Activated T-helper 2 cell treated with anti-CD3 and anti-CD28 coated beads, Interferon-gamma antibody, Interleukin-2, Interleukin-4, amounts not matched to agents 10 μg/mL and 5 μg/mL and 100 μg/mL, durations not matched to agents 14 hours and 24 hours and 36 hours (primary cell): Measurements from ENCODE around the gene DNAI1. TPM values are rescaled to one million over a fixed set of nuclear protein-coding genes. Genes with fewer than 3 reads are reported as not detected.

Experiments
- DNase-seq: peaks from one replicate; pipeline ENCODE4 v3.0.0; 2021; ENCODE audit warnings: low spot score
- H3K27ac Mint-ChIP-seq: one replicate; pipeline ENCODE4 v1.8.0; 2021; ENCODE audit warnings: mixed read lengths
- H3K27me3 Mint-ChIP-seq: one replicate; pipeline ENCODE4 v1.8.0; 2021; ENCODE audit warnings: low read depth, mixed read lengths
- H3K36me3 Mint-ChIP-seq: one replicate; pipeline ENCODE4 v1.8.0; 2021; ENCODE audit warnings: low read depth, mixed read lengths
- H3K4me1 Mint-ChIP-seq: one replicate; pipeline ENCODE4 v1.8.0; 2021; ENCODE audit warnings: low read depth, mixed read lengths
- H3K4me3 Mint-ChIP-seq: one replicate; pipeline ENCODE4 v1.8.0; 2021; ENCODE audit warnings: low read depth, mild to moderate bottlenecking, moderate library complexity, mixed read lengths
- H3K9me3 Mint-ChIP-seq: one replicate; pipeline ENCODE4 v1.8.0; 2021; ENCODE audit warnings: mixed read lengths
- intact Hi-C: fragments of 100-400 bp; cut with micrococcal nuclease; formaldehyde crosslinking; loops from one replicate; pipeline ENCODE4 v1.15.1; 2023
- total RNA-seq: library from RNA; stranded (reverse); gene quantifications from 2 replicates; pipeline ENCODE4 v1.2.3, GENCODE V29; 2022

DNAI1 gene
- total RNA-seq, 1 donor from 2014 or later, result not detected

GRCh38 chr9:34546102-34546833 is 87.7 kb downstream of the DNAI1 start:
- Mint-ChIP-seq H3K4me3 (no peak overlapping the region), H3K4me1 (no peaks in the 10 kb centered on the region), H3K36me3 (no peaks in the 10 kb centered on the region), H3K27me3 (peaks cover 13% of the 10 kb centered on the region), H3K27ac (no peak overlapping the region), H3K9me3 (no peaks in the 10 kb centered on the region)
- DNase-seq, result no peak
- intact Hi-C loops, result no loop called here

GRCh38 chr9:34546834-34547827 is 88.5 kb downstream of the DNAI1 start:
- Mint-ChIP-seq H3K36me3 (no peaks in the 10 kb centered on the region), H3K4me1 (no peaks in the 10 kb centered on the region), H3K27ac (no peak overlapping the region), H3K27me3 (peaks cover 13% of the 10 kb centered on the region), H3K9me3 (no peaks in the 10 kb centered on the region), H3K4me3 (no peak overlapping the region)
- peak; percentile 18 for DNase-seq
- intact Hi-C loops, result loop anchor here (1.0 kb wide), 1 partner anchor 110 kb away; no protein-coding TSS in a partner anchor

- H3K36me3 Mint-ChIP-seq, result no peaks in the 10 kb centered on the region
- no peak overlapping the region for H3K27ac Mint-ChIP-seq
- H3K9me3 Mint-ChIP-seq, result no peaks in the 10 kb centered on the region
- peaks cover 13% of the 10 kb centered on the region for H3K27me3 Mint-ChIP-seq
- H3K4me3 Mint-ChIP-seq, result no peak overlapping the region
- DNase-seq, result no peak
- H3K4me1 Mint-ChIP-seq, result no peaks in the 10 kb centered on the region
- intact Hi-C loops, result loop anchor here (1.0 to 2.0 kb wide), 3 partner anchors 43 to 111 kb away; no protein-coding TSS in a partner anchor
These were observed 89.5 kb downstream of the DNAI1 start for GRCh38 chr9:34547960-34548611.

GRCh38 chr9:34549407-34549732 is 90.8 kb downstream of the DNAI1 start:
- Mint-ChIP-seq H3K4me3 (no peak overlapping the region), H3K27ac (no peak overlapping the region), H3K9me3 (no peaks in the 10 kb centered on the region), H3K36me3 (no peaks in the 10 kb centered on the region), H3K27me3 (peaks cover 11% of the 10 kb centered on the region), H3K4me1 (no peaks in the 10 kb centered on the region)
- intact Hi-C loops, result loop anchor here (2.0 kb wide), 2 partner anchors 41 to 53 kb away; no protein-coding TSS in a partner anchor
- DNase-seq, result no peak

- intact Hi-C loops, result no loop called here
- H3K4me1 Mint-ChIP-seq, result no peaks in the 10 kb centered on the region
These were observed 91.5 kb downstream of the DNAI1 start for GRCh38 chr9:34550016-34550680.

GRCh38 chr9:34550681-34551270 is 92.2 kb downstream of the DNAI1 start:
- intact Hi-C loops, result no loop called here
- no peak overlapping the region for H3K4me3 Mint-ChIP-seq
- H3K27ac Mint-ChIP-seq, result no peak overlapping the region
- no peaks in the 10 kb centered on the region for H3K4me1 Mint-ChIP-seq
- DNase-seq, result no peak
- no peaks in the 10 kb centered on the region for H3K36me3 Mint-ChIP-seq
- H3K9me3 Mint-ChIP-seq, result no peaks in the 10 kb centered on the region
- peaks cover 4% of the 10 kb centered on the region for H3K27me3 Mint-ChIP-seq

More at GRCh38 chr9:34550016-34550680, 91.5 kb downstream of the DNAI1 start:
- H3K27me3 Mint-ChIP-seq, result peaks cover 7% of the 10 kb centered on the region
- H3K36me3 Mint-ChIP-seq, result no peaks in the 10 kb centered on the region
- no peak overlapping the region for H3K4me3 Mint-ChIP-seq
- no peaks in the 10 kb centered on the region for H3K9me3 Mint-ChIP-seq
- no peak for DNase-seq
- no peak overlapping the region for H3K27ac Mint-ChIP-seq

- no peak for DNase-seq
- peaks cover 7% of the 10 kb centered on the region for H3K27me3 Mint-ChIP-seq
- no peaks in the 10 kb centered on the region for H3K9me3 Mint-ChIP-seq
- H3K27ac Mint-ChIP-seq, result no peak overlapping the region
- H3K4me3 Mint-ChIP-seq, result no peak overlapping the region
- H3K36me3 Mint-ChIP-seq, result no peaks in the 10 kb centered on the region
- no peaks in the 10 kb centered on the region for H3K4me1 Mint-ChIP-seq
- intact Hi-C loops, result no loop called here
These were observed 93.4 kb downstream of the DNAI1 start for GRCh38 chr9:34551751-34552605.

GRCh38 chr9:34552606-34552981 is 94.0 kb downstream of the DNAI1 start:
- H3K4me1 Mint-ChIP-seq, result no peaks in the 10 kb centered on the region
- no peak for DNase-seq
- peaks cover 9% of the 10 kb centered on the region for H3K27me3 Mint-ChIP-seq
- no peaks in the 10 kb centered on the region for H3K36me3 Mint-ChIP-seq
- no peak overlapping the region for H3K27ac Mint-ChIP-seq
- intact Hi-C loops, result no loop called here
- no peak overlapping the region for H3K4me3 Mint-ChIP-seq
- no peaks in the 10 kb centered on the region for H3K9me3 Mint-ChIP-seq

GRCh38 chr9:34552986-34553385 is 94.4 kb downstream of the DNAI1 start:
- no peaks in the 10 kb centered on the region for H3K4me1 Mint-ChIP-seq
- H3K9me3 Mint-ChIP-seq, result no peaks in the 10 kb centered on the region
- peaks cover 9% of the 10 kb centered on the region for H3K27me3 Mint-ChIP-seq
- DNase-seq, result no peak
- no peaks in the 10 kb centered on the region for H3K36me3 Mint-ChIP-seq
- no peak overlapping the region for H3K27ac Mint-ChIP-seq
- no peak overlapping the region for H3K4me3 Mint-ChIP-seq
- intact Hi-C loops, result no loop called here

GRCh38 chr9:34553511-34554021 is 95.0 kb downstream of the DNAI1 start:
- no peaks in the 10 kb centered on the region for H3K4me1 Mint-ChIP-seq
- no peak for DNase-seq
- no peak overlapping the region for H3K4me3 Mint-ChIP-seq
- peaks cover 5% of the 10 kb centered on the region for H3K27me3 Mint-ChIP-seq
- no peak overlapping the region for H3K27ac Mint-ChIP-seq
- H3K9me3 Mint-ChIP-seq, result no peaks in the 10 kb centered on the region
- intact Hi-C loops, result no loop called here
- no peaks in the 10 kb centered on the region for H3K36me3 Mint-ChIP-seq

- DNase-seq, result no peak
- no peak overlapping the region for H3K4me3 Mint-ChIP-seq
- intact Hi-C loops, result no loop called here
- H3K36me3 Mint-ChIP-seq, result no peaks in the 10 kb centered on the region
- no peaks in the 10 kb centered on the region for H3K4me1 Mint-ChIP-seq
- H3K27ac Mint-ChIP-seq, result no peak overlapping the region
- no peaks in the 10 kb centered on the region for H3K9me3 Mint-ChIP-seq
- H3K27me3 Mint-ChIP-seq, result peaks cover 7% of the 10 kb centered on the region
These were observed 95.8 kb downstream of the DNAI1 start for GRCh38 chr9:34554211-34555001.
